Stimulated activated CD4-positive, alpha-beta T cell treated with anti-CD3 and anti-CD28 coated beads, Interleukin-15, amount 100 ng/mL, for 24 hours (primary cell): Measurements from ENCODE around the gene CDC42BPB.
"Not testable (repeated sequence)": the region's sequence is repeated elsewhere in the genome, so short reads cannot be mapped to it uniquely, and the experiment has no call there.

Experiments
- DNase-seq: peaks from one replicate; pipeline ENCODE4 v3.0.0-alpha.2; 2020

The CDC42BPB gene

DNA sequence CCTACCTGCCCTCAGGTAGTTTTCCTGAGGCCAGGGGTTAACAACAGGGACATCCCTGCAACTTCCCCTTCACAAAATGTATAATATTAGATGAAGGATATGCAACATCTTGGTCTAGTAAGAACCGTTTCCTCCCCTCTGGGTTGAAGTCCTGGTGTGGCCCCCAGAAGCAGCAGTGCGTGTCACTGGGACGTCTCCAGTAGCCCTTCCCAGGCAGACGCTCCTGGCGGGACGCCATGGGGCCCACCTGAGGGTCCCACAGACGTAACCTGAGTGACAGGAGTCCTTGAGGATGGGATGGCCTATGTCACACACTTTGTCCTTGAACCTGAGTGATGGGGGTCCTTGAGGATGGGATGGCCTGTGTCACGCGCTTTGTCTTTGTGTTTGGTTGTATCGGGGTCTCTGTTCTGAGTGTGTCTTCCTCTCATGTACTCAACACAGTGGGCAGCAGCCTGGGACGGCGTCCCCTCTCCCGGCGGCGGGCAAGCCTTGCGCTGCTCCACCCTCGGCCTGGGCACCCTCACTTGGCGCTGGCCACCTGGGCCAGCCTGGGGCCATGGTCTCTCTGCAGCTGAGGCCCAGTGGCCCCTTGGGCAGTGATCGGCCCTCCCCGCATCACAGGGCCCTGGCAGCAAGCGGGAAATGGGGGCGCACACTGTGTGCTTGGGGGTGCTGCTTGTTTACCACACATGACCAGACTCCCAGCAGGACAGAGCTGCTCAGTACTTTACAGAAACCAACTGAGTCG lies 149.2 kb downstream of the CDC42BPB start:
- no peak for DNase-seq

DNA sequence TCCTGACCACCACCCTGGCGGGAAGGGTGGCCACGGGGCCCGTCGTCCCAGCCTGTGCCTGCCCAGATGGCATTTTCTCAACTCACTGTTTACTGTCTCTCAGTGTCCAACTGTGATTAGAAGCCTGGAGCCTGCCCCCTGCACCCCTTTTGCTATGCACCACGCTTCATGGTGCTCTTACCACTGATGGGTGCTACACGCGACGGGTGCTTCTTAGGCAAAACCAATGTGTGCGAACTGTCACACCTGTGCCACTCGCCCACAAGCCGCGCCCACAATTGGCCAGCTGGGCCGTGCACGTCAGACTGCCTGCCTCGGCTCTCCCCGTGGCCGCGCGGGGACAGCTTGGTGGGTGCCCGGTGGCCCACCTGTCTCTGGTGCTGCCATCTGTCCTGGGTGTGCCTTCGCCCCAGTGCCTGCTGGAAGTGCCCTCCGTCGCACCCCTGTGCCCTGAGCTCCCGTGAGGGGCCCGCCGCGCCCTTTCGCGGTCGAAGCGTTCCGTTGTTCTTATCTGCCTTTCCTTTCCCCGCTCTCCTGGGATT lies 150.0 kb downstream of the CDC42BPB start:
- no peak for DNase-seq

DNA sequence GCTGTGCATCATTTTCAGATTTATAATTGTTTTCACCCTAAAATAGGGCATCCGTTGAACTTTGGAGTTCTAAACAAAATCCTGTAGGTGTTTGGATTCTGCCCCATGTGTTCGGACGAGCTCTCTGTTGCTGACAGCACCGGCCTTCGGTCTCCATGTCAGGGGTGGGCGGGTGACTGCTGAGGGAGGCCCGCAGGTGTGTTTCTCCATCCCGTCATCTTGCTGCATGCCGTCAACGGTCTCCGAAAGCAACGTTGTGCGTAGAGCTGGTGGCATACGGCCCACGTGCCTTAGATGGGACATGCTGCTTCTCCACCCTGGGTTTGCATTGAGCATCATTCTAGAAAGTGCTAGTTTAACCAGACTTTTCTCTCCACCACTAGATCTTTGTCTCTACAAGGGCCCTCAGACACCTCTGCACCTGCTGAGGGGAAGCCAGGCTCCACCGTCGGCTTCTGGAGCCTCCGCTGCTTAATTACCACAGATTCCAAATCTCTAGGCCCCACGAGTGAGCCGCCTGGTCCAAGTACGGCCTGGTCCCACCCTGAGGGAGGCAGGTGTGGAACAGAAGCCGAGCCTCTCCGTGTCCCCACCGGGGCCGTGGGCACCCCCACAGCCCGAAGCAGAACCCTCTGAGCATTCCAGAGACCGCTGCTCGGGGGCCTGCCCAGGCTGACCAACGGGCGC lies 150.6 kb downstream of the CDC42BPB start:
- DNase-seq = no peak

DNA sequence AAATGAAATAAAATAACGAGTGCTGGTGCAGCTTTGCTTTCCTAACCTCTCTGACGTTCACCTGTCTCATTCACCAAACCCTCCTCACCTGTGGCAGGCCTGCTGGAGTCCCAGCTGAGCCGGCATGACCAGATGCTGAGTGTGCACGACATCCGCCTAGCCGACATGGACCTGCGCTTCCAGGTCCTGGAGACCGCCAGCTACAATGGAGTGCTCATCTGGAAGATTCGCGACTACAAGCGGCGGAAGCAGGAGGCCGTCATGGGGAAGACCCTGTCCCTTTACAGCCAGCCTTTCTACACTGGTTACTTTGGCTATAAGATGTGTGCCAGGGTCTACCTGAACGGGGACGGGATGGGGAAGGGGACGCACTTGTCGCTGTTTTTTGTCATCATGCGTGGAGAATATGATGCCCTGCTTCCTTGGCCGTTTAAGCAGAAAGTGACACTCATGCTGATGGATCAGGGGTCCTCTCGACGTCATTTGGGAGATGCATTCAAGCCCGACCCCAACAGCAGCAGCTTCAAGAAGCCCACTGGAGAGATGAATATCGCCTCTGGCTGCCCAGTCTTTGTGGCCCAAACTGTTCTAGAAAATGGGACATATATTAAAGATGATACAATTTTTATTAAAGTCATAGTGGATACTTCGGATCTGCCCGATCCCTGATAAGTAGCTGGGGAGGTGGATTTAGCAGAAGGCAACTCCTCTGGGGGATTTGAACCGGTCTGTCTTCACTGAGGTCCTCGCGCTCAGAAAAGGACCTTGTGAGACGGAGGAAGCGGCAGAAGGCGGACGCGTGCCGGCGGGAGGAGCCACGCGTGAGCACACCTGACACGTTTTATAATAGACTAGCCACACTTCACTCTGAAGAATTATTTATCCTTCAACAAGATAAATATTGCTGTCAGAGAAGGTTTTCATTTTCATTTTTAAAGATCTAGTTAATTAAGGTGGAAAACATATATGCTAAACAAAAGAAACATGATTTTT lies 151.9 kb downstream of the CDC42BPB start:
- no peak for DNase-seq

DNA sequence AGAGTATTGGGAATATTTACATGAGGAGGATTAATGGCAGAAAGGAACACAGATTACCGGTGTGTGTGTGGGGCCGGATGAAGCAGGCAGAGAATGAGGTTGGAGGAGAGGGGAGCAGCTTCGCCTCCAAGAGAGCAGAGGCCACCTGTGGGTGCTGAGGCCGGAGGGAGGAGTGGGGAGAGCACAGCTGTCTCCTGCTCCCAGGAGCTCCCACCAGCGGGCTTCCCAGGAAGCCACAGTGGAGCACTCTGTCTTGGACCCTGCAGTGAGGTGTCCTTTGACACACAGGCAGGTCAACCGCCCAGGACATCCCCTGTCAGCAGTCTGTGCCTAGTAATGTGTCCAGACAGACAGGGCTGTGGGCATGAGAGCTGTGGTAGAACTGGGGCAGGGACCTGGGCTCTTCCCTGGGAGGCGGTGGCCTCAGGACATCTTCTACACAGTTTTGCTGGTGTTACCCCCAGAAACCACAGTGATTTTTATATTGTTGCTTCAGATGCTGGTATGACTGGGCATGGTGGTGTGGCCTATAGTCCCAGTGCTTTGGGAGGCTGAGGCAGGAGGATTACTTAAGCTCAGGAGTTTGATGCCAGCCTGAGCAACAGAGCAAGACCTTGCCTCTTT lies 153.3 kb downstream of the CDC42BPB start:
- no peak for DNase-seq

DNA sequence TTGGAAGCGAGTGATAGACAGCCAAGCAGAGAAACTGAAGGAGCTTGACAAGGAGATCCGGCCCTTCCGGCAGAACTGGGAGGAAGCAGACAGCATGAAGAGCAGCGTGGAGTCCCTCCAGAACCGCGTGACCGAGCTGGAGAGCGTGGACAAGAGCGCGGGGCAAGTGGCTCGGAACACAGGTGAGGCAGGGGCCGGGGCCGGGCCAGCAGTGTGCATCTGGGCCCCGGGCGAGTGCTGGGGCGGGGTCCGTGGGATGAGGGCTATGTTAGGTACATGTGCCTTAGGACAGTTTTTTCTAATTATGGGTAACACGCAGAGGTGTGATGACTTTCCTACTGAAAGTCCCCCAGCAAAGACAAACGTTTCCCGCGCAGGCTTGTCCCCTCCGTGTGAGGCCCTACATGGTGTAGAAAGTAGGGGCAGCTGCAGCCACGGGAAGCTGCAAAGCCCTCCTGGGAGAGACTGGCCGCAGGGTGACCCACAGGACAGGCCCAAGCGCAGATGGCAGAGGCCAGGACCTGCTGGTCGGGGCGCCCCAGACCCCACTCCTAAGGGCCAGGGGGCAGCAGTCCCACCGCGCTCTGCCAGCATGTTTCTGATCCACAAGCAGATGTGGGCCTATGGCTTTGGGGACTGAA lies 154.0 kb downstream of the CDC42BPB start:
- DNase-seq = no peak

DNA sequence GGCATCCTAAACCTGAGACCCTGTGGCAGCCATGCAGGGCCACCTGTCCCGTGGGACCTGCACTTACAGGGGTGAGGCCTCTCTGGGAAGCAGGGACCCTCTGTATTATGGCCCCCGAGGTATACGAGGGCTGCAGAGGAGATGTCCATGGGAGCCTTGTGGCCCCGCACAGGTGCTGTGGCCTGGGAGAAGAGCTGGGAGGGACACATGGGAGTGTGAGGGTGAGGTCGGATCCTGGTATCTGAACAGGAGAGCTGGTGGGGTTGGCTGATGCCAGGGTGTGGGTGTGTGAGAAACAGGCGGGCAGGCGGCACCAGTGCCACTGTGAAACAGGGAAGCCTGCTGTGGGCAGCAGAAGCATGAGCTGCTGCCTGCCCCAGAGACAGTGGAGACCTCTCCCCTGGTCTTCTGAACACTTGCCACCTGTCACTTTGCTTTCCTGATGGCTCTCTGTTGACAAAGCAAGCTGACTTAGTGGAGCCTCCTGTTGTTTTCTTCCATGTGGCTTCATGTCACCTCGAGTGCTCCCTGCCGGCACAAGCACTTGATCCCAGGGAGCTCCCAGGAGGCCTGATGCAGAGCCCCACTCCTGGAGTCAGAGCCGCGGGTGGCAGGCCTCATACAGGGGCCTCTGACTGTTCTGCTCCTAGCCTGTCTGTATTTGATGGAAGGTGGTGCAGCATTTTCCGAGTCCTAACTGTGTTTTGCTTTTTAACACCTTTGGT lies 154.7 kb downstream of the CDC42BPB start:
- DNase-seq = no peak

DNA sequence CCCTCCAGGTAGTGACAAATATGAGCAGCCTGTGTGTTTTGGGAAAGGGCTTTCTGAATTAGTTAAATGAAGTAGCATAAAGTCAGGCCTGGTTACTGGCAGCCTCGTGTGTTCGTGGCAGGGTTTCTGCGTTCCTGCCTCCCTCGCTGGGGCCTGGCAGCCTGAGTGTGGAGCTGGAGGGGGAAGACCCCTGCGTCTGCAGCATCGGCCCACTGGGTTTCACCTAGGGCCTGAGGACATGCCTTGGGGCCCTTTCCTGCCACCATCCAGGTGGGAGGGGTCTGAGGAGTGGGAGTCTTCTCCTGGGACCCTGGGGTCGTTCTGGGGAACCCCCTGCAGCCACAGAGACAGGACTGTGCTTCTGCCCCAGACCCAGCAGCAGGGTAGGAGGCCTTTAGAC lies 155.3 kb downstream of the CDC42BPB start:
- DNase-seq = no peak

DNA sequence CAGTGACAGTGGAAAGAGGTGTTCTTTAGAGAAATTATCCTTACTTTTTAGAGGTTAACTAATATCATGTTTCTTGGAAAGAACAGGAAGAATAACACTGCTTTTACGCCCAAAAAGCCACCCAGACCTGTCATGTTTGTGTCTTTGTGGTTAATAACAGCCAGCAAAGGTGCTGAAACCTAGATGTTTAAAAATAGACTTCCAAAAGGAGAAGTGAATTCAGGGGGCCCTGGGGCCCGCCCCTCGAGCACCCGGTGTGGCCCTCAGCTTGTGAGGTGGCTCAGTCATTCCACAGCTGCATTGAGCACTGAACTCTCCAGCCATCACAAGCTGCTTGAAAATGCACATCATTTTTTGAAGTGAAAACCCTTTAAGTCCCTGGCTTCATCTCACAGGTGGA lies 155.7 kb downstream of the CDC42BPB start:
- no peak for DNase-seq

DNA sequence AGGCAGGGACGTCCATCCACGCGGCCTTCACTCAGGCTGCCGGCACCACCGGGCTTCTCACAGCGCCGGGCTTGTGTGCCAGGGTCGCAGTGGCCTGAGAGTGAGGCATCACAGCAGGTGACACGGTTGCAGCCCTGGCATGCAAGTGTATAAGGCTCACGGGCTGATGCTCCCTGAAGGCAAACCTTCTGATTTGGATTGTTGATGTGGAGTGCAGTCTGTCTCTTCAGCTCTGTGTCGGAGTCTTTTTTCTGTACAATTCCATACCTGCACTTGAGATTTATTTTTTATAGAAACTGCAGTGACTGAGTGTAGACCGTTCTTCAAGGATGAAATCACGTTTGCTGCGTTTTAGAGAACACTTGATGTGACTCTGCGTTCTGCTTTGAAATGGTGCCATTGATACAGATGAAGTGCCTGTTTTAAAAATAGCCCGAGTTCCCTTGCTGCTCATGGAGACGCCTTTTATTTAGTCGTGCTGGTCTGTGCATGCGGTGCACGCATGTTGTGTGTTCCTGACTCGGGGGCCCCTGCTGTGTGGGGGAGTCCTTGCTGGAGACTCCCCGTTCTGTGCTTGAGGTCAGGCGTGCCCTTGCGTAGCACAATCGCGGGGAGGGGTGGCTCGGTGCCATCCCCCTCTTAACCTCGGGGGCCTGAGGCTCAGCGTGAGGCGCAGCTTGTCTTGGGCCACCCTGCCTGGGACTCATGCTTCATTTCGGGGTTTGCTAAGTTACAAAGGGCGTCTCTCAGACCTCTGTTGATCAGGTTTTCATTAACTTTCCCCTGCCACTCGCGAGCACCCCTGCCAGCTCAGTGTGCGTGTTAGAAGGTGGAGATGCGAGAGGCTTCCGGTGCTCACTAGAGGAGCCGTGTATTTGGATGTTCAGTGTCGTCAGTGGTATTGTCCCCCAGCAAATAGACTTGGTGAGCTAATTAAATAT lies 156.4 kb downstream of the CDC42BPB start:
- DNase-seq = no peak

DNA sequence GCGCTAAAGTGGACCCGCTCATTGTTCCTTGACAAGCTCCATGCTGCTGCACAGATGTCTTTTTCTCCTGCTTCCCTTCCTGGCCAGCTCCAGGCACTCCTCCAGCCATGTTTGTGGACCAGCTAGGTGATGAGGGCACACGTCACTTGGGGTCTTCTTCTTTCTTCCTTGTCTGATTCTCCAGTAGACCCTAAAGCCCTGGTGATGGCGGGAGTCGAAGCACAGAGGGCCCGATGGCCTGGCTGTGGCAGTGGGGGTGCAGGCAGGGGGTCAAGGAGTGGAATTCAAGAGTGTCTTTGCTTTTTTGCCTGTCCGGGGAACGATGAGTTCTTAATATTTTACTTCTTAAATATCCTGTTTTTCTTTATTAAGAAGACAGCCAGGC lies 157.8 kb downstream of the CDC42BPB start:
- no peak for DNase-seq

DNA sequence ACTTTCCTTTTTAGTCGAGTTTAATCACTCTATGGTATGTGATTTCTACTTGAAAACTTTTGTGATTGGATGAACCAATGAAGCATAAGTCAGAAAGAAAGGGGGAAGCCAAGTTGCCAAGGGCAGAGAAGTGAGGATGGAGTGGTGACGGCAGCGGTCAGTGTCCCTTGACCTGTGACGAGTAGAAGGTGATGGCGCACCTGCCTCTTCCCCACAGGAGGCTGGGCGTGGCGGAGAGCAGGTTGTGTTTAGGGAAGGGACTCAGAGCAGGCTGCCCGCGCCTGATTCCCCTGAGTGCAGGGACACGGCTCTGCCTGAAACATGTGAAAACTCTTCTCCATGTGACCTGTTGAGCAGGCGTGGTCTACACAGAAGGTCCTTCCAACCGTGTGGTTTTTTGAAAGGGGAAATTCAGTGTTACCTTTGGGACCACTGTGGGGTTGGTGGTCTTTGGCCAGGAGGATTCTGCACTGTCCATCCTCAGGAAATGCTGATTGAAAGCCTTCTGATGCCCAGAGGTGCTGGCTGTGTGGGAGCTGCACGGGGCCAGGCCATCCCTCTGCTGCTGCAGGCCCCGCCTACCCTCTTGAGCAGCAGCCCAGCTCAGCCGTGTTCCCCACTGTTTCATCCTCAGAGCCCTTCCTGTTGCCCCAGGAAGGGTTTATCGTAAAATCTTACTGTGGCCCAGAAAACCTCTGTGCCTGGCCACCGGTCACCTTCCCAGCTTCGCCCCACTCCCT lies 158.4 kb downstream of the CDC42BPB start:
- no peak for DNase-seq

DNA sequence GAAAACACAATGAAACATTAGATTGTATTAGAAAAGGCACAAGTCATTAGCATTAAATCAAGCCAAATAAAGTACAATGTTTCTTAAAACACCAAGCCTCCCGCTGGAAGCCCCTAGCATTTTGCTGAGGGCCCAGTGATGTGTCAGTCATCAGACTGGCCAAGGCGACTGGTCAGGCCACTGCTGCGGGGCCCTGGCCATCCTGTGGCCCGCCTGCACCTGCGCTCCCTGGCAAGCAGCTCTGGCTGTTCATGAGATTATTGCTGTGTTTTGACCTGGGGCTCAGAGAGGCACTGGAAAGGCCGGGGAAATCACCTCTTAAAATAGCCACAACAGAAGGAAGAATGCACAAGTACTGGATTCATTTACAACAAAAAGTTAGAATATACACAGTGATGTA lies 159.1 kb downstream of the CDC42BPB start:
- DNase-seq = no peak

DNA sequence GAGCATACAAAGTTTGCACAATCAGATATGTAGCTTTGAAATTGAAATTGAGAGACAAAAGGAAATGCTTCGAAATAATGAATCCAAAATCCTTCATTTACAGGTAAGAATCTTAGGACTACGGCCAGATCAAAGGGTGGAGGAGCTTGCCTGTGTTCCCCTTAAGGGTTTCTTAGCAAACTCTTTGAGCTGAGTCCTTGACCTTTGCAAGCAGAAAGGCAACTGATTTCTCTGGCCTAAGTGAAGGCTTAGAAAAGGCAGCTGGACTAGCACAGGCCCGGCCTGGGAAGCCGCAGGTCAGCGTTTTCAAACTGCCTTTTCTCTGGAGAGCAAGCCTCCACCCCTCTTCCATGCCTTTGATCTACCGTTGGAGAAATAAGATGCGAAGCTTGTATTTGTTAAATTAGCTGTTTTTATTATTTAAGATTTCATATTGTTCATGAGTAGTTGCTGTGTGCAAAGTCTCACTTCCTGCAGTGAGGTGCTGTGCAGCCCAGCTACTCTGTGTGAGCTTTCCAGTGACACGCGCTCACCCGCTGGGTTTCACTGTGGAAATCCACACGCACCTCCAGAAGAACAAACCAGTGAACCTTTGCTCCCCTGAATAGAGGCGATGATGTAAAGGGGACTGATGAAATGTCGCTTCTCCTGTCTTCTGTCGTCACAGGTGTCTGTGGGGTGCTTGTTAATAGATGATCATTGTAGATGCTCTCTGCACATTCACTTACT lies 159.9 kb downstream of the CDC42BPB start:
- no peak for DNase-seq

DNA sequence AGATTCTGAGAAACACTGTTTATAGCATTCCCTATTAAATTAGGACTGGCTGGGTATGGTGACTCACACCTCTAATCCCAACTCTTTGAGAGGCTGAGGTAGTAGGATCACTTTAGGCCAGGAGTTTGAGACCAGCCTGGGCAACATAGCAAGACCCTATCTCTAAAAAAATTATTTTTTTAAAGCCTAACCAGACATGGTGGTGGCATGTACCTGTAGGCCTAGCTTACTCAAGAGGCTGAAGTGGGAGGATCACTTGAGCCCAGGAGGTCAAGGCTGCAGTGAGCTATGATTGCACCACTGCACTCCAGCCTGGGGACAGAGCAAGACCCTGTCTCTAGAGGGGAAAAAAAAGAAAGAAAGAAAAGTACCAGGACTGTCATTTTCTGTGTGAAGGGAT lies 160.6 kb downstream of the CDC42BPB start:
- DNase-seq = not testable (repeated sequence)

DNA sequence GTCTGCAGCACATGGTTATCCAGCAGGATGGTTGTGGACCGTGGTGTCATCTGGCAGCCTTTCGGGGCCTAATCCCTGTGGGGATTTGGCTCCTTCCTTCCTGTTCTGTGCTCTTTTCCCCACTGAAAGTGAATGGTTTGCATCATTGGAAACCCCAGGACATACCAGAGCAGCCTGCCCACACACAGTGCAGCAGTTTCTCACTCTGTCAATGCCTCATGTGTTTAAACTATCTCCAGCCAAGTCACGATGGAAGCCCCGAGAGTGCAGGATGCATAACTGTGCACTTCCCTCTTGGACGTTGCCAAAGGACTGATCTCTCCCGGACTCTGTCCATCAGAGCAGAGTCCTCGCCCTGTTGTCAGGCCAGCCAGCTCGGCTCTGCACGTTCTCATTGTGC lies 163.9 kb downstream of the CDC42BPB start:
- DNase-seq = no peak

DNA sequence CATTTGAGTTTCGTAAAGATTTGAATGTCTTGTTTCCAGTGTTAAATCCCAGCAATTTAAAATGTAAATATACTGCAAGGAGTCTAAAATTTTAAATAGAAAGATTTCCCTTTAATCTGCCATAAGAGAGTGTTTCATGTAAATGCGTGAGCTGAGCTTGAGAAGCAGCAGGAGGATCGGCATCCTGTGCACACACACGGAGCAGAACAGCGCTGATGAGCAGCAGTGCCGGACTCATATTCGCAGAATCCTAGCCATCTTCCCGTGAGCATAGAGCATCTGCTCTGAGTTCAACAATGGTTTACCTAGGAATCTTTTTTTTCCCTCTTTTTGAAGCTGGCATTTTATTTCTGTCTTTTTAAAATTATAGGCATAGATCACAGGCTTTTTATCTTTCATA lies 164.7 kb downstream of the CDC42BPB start:
- no peak for DNase-seq

DNA sequence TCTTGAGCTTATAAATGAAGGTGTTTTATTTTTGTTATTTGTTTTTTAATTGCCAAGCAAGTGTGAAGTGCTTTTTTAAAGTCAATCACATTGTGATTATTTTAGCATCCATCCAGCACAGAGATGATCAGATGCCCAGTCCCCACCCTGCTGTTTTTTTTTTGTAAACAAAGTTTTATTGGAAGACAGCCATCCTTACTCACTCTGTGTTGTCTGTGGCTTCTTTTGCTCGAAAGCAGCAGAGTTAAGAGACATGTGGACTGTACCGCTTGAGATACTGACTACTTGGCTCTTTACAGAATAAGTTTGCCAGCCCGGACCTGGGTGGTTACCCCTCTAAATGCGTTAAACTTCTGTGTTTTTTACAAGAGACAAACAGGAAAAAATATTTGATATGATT lies 165.8 kb downstream of the CDC42BPB start:
- no peak for DNase-seq

DNA sequence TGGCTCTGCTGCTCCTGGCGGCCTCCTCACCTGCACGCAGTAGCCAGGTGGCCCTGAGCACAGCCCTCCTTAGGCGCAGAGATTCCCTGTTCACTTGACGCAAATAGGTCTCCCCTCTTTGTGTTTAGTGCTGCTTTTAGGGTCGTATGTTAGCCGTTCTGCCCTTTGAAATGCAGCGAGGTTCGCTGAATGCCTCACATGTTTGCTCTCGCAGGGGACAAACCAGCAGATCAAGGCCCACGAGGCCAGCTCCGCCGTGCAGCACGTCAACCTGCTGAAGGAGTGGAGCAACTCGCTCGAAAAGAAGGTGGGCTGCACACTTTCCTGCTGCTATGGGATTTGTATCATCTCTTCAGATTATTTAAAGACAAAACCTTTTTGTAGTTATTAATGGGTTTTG lies 166.2 kb downstream of the CDC42BPB start:
- DNase-seq = no peak
